ENCODE results near the gene CCDC12.

Gene CCDC12

GRCh38 chr3:46986782-46987310 is 10.3 kb upstream of the CCDC12 start:
- no peak overlapping the region for H3K4me3 ChIP-seq (ENCODE audit: low read depth, low read length)
- no peak for DNase-seq (ENCODE audit: low read depth)
- TF ChIP-seq CTCF (IDR thresholded peaks at IDR 0.05; ENCODE audit: low read depth, low read length) = no peak
- no peak for TF ChIP-seq MYC (IDR thresholded peaks at IDR 0.05; ENCODE audit: low read depth, low read length)
- TF ChIP-seq MAX (IDR thresholded peaks at IDR 0.05; ENCODE audit: low read depth, low read length) = no peak
- no peak for TF ChIP-seq POLR2A (IDR thresholded peaks at IDR 0.05; ENCODE audit: extremely low read depth, insufficient read length)

GRCh38 chr3:46986055-46986730 is 9.6 kb upstream of the CCDC12 start:
- DNase-seq (ENCODE audit: low read depth) = no peak
- no peak overlapping the region for H3K4me3 ChIP-seq (ENCODE audit: low read depth, low read length)
- TF ChIP-seq MAX (IDR thresholded peaks at IDR 0.05; ENCODE audit: low read depth, low read length) (no peak), MYC (IDR thresholded peaks at IDR 0.05; ENCODE audit: low read depth, low read length) (no peak), POLR2A (IDR thresholded peaks at IDR 0.05; ENCODE audit: extremely low read depth, insufficient read length) (no peak), CTCF (IDR thresholded peaks at IDR 0.05; ENCODE audit: low read depth, low read length) (no peak)

GRCh38 chr3:46985588-46985987 is 9.0 kb upstream of the CCDC12 start:
- no peak for TF ChIP-seq MYC (IDR thresholded peaks at IDR 0.05; ENCODE audit: low read depth, low read length)
- TF ChIP-seq CTCF (IDR thresholded peaks at IDR 0.05; ENCODE audit: low read depth, low read length) = no peak
- no peak for TF ChIP-seq POLR2A (IDR thresholded peaks at IDR 0.05; ENCODE audit: extremely low read depth, insufficient read length)
- TF ChIP-seq MAX (IDR thresholded peaks at IDR 0.05; ENCODE audit: low read depth, low read length) = no peak
- H3K4me3 ChIP-seq (ENCODE audit: low read depth, low read length) = no peak overlapping the region
- no peak for DNase-seq (ENCODE audit: low read depth)

GRCh38 chr3:46984591-46985459 is 8.3 kb upstream of the CCDC12 start:
- DNase-seq (ENCODE audit: low read depth) = no peak
- TF ChIP-seq POLR2A (IDR thresholded peaks at IDR 0.05; ENCODE audit: extremely low read depth, insufficient read length) (no peak), CTCF (IDR thresholded peaks at IDR 0.05; ENCODE audit: low read depth, low read length) (no peak), MYC (IDR thresholded peaks at IDR 0.05; ENCODE audit: low read depth, low read length) (no peak), MAX (IDR thresholded peaks at IDR 0.05; ENCODE audit: low read depth, low read length) (no peak)
- H3K4me3 ChIP-seq (ENCODE audit: low read depth, low read length) = no peak overlapping the region

GRCh38 chr3:46982546-46982945 is 6.0 kb upstream of the CCDC12 start:
- no peak for DNase-seq (ENCODE audit: low read depth)
- TF ChIP-seq CTCF (IDR thresholded peaks at IDR 0.05; ENCODE audit: low read depth, low read length) = no peak
- no peak overlapping the region for H3K4me3 ChIP-seq (ENCODE audit: low read depth, low read length)
